SK-MEL-5 (cell line): ENCODE measurements around the gene ARL11. TPM values are rescaled to one million over a fixed set of nuclear protein-coding genes. Genes with fewer than 3 reads are reported as not detected.
"Not testable (repeated sequence)": the region's sequence is repeated elsewhere in the genome, so short reads cannot be mapped to it uniquely, and the experiment has no call there.

Source experiments
- DNase-seq: peaks from one replicate; pipeline ENCODE4 v3.0.0-alpha.2; 2016; ENCODE audit warnings: low read depth, low spot score
- in situ Hi-C: cut with HindIII; loops from 2 replicates; pipeline ENCODE4 v1.10.0; 2016; ENCODE audit warnings: low sequenced_read_pairs, high pct_unique_total_duplicates, low pct_unique_long_range_greater_than_20kb
- polyA plus RNA-seq, 2 experiments: library from polyadenylated mRNA; depleted of rRNA; stranded (reverse); fragments of >200 nt; gene quantifications; 2 replicates each; pipeline ENCODE4 v1.2.3, GENCODE V29; 2015
- total RNA-seq: library from RNA; depleted of rRNA; stranded (reverse); fragments of >200 nt; shearing (Covaris generic); gene quantifications from 2 replicates; pipeline ENCODE4 v1.2.3, GENCODE V29; 2014; rRNA removed

Gene ARL11
- not detected in 2 replicates for total RNA-seq
- polyA plus RNA-seq (2015; cell fraction: cytosol; rRNA removed) = 0.04 TPM in 1 of 2 replicates, not detected in the other
- polyA plus RNA-seq (2015; cell fraction: nucleus; rRNA removed) = not detected in 2 replicates

DNA sequence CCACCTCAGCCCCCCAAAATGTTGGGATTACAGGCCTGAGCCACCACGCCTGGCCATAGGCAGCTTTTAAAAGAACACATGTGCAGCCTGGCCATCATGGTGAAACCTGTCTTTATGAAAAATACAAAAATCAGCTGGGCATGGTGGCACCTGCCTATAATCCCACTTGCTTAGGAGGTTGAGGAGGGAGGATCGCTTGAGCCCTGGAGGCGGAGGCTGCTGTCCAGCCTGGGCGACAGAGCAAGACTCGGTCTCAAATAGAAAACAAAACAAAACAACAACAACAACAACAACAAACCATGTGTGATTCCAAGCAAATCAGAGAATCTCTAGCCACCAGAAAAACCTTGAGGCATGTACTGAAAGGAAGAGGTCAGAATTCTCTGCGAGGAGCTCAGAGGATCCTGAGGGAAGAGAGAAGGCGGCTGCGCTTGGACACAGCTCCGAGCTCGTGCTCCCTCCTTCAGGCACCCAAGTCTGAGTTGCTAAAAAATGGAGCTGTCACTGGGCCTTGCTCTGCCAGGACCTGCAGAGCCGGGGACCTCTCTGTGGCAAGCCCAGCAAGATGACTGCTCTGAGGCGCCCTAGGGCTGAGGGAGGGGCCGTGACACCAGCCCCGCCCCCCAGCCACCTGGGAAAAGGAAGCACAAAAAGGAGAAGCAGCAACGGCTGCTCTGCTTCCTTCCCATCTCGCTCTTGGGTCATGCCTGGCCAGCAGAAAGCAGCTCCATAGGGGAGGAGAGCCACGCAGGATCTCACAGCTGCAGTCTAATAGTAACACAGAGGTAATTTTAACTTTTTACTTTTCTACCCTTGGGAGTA, at the start of gene ARL11:
ARL11 (plus strand) TSS at position 677 of the 822 bp plus-strand sequence. CDS start 1,941 bp downstream, outside the sequence.
- in situ Hi-C loops = no loop called here
- no peak for DNase-seq

DNA sequence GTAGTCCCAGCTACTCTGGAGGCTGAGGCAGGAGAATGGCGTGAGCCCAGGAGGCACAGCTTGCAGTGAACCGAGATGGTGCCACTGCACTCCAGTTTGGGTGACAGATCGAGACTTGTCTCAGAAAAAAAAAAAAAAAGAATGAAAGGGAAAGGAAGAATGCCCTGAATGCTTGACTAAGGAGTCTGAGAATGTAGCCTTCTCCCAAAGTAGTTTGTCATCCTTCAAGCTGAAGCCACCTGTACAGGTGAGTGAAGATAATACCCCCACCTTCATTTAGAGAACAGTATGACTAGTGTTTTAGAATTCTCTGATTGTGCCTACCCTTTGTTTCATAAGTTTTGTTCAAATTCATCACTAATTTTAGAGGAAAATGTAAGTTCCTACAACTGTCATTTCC, 48.8 kb upstream of the ARL11 start:
- in situ Hi-C loops = no loop called here
- no peak for DNase-seq

DNA sequence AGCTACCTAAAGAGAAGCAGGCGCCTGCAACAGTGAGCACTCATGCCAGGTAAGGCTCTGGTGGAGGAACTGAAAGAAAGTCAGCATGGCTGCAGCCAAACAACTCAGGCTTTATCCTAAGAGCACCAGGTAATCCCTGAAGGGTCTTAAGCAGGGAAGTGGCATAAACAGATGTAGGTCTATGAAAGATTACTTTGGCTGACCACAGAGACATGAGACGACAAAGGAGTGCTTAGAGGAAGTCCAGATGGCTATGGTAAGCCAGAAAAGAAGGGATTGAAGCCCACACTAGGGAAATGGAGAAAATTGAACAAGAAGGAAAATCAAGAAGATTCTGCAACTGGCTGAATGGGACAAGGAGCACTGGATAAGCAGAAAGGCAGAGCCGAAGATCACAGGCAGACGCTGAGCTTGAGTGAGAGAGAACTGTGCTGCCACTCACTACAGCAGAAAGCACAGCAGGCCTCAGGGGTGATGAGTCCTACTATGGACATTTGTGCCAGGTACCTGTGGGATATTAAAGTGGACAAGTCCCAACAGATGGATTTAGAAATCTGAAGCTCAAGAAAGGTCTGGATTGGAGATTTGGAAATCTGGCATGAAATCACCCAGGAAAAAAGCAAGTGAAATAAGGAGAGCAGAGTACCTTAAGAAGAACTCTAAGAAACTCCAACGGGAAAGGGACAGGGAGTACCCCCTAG, 47.2 kb upstream of the ARL11 start:
- in situ Hi-C loops = no loop called here
- DNase-seq = peak; percentile 21

DNA sequence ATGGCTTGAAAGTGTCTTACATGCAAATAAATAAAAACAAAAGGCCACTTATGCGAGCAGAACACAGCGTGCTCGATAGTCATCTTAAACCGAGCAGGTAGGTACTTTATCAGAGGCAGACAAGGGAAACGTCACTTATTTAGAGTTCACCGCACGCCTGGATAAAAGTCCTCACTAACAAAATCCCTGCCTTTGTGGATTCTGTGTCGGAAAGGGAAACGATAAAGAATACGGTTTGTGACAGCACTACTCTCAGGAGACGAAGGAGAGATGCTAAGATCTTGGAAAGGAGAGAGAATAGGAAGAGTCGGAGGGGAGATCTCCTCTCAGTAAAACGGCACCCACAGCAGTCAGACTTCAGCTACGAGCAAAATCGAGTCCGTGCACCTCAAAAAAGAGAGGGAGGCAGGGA, 43.5 kb upstream of the ARL11 start:
- in situ Hi-C loops = no loop called here
- DNase-seq = peak; percentile 13

DNA sequence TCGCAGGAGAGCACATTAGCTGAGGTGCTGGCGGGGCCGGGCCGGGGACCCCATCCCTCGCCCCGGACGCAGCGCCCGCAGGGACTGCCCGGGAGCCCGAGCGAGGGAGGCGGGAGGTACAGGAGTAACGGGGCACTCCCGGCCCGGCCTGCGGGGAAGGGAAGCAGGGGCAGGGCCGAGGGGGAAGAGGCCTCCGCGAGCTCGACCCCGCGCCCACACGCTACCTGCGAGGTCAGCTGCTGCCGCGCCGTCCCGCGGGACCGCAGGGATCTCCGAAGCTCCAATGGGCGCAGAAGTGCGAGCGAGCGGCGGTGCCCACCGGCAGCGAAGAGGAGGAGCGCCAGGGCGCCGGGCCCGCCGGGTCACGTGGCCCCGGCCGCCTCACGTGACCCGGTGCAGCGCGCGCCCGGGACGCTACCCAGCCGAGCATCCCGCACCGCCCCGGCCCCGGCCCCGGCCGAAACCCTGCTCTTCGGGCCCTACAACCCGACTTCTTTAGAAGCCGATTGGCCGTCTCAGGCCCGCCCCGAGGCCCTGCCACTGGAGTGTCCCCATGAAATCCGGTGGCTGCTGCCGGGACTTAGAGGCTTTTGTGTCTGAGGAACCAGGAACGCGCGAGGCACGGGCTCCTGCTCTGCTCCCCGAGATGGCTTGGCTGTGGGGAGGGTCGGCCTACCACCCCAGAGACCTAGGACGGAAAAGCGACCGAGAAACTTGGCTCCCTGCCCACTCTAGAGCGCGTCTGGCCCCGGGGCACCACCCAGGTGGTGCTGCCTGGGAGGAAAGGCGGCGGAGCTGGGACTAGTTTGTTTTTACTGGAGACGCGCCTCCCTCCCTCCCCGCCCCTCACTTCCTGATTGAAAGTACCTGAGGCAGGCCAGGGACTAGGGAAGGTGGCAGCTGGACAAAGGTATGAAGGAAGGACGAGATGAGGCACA, 42.8 kb upstream of the ARL11 start, which contains the start of gene RCBTB1:
RCBTB1 (minus strand) TSS at position 339 of the 938 bp plus-strand sequence. CDS start 18,279 bp downstream, outside the sequence.
- peak; percentile 59 for DNase-seq
- in situ Hi-C loops = no loop called here

DNA sequence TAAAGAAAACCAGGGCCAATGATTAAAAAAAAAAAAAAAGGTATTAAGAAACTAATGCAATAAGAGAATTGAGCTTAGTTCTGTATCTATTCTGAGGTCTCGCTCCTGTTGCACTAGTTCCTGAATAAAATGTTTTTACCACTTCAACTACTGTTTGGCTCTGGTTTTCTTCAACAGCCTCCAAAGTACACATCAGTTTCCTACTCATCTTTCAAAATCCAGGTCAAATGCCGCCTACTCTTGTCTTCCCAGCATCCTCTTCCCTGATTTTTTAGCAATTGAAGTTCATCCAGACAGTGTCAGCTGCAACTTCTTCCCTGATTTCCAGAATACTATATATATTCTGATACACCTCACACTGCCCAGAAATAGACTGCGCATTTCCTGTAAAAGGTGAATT, 41.6 kb upstream of the ARL11 start:
- in situ Hi-C loops = no loop called here
- no peak for DNase-seq

DNA sequence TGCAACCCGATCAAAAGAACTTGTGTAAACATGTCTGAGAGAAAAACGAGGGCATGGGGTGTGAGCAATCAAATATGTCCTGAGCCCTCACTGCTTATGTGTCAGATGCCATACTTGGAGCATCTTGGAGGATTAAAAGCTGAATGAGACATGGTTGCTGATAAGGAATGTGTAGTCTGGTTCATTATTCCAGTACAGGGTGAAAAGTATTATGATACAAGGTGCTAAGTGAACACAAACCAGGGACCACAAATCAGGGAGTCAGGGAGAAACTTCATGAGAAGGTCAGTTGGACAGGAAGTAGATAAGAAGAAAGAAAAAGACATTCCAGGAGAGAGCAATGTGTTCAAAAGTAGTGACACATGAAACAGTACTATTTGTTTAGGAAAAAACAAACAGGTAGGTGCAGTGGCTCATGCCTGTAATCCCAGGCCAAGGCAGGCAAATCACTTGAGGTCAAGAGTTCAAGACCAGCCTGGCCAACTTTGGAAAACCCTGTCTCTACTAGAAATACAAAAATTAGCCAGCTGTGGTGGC, 40.9 kb upstream of the ARL11 start:
- in situ Hi-C loops = no loop called here
- no peak for DNase-seq

DNA sequence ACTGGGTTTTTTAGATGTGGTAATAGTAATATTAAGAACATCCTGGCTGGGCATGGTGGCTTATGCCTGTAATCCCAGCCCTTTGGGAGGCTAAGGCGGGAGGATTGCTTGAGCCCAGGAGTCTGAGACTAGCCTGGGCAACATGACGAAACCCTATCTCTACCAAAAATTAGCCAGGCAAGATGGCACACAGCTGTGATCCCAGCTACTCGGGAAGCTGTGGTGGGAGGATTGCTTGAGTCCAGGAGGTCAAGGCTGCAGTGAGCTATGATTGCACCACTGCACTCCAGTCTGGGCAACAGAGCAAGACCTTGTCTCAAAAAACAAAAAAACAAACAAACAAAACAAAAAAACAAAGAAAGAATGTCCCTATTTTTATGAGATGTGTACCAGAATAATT, 37.6 kb upstream of the ARL11 start:
- DNase-seq, in situ Hi-C loops: not testable (repeated sequence)

DNA sequence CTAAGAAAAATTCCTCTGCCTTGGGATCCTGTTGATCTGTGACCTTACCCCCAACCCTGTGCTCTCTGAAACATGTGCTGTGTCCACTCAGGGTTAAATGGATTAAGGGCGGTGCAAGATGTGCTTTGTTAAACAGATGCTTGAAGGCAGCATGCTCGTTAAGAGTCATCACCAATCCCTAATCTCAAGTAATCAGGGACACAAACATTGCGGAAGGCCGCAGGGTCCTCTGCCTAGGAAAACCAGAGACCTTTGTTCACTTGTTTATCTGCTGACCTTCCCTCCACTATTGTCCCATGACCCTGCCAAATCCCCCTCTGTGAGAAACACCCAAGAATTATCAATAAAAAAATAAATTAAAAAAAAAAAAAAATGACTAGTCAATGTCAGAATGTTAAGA, 34.4 kb upstream of the ARL11 start:
- in situ Hi-C loops = not testable (repeated sequence)

DNA sequence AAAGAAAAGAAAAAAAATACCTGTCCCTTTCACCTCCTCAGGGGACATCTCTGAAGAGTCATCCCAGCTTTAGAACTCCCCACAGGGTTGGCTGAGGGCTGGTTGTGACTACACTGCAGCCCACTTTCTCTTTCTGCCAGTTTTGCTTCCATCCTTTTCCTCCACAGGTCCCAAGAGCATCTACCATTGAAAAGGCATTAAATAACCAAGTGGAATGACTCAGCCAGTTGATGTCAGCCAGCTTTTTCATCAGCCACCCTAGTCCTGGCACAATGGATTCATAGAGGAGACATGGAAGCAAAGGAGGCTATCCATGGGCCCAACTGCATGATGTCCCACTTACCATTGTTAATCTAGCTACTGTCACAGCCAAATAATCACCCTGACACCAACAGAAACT, 33.7 kb upstream of the ARL11 start:
- in situ Hi-C loops = no loop called here
- DNase-seq = peak; percentile 14

More for the DNA sequence above, 34.4 kb upstream of the ARL11 start:
- not testable (repeated sequence) for DNase-seq

DNA sequence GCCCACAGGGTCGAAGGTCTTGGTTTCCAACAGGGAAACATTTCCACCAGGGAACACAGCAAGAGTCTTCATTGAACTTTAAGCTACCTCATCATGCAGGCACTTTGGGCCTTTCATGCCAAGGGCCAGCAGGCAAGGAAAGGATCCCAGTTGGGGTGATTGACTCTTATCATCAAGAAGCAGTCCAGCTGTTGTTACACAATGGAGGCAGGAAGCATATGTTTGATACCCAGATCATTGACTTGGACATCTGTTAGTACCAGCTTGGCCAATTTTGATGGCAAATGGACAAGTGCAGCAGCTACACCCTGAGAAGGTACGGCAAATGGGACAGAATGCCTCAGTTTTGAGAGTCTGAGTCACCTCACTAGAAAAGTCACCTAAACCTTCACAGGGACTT, 32.1 kb upstream of the ARL11 start:
- in situ Hi-C loops = no loop called here
- no peak for DNase-seq

DNA sequence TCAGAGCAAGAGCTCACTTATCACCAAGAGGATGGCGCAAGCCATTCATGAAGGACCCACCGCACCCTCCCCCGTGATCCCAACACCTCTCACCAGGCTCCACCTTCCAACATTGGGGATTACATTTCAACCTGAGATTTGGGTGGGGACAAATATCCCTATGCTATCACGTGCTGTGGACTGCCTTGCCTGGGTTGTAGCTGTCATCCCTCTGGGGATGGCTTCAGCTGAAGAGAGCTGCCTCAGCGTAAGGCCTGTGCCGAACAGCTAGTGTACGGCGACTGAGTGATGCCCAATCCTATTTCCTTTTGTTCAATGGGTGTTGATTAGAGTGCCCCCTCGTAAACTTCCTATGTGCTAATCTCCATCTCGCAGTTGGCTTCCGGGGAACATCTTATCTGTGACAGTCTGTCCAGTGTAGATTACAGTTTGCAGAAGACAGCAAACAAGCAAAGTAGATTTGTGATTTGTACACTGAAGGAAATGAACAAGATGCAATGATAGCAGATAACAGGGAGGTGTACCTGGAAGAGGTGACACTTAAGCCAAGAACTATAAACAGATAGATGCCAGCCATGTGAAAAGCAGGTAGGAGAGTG, 31.2 kb upstream of the ARL11 start:
- DNase-seq = no peak
- in situ Hi-C loops = no loop called here

DNA sequence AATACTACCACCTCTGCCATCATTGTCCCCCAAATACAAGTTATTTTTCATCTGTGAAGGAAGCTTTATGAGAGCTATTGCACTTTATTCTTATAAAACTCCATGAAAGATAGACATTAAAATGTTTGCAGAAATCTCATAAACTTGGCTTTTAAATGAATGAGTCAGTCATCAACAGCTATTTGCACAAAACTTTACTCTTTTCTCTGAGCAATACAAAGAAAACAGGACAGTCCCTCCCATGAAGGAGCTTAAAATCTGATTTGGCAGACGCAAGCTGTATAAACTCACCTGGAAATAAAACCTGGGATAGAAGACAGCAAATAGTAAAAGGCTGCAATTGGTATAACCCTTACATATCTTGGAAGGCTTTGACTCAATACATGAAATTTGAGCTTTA, 26.3 kb upstream of the ARL11 start:
- DNase-seq = no peak
- in situ Hi-C loops = no loop called here

DNA sequence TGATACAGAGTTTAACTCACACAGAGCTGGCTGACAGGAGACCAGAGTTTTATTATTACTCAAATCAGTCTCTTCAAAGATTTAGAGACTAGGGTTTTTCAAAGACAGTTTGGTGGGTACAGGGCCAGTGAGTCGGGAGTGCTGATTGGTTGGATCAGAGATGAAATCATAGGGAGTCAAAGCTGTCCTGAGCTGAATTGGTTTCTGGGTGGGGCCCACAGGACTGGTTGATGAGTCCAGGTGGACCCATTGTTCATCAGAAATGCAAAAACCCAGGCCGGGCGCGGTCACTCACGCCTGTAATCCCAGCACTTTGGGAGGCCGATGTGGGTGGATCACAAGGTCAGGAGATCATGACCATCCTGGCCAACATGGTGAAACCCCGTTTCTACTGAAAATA, 25.7 kb upstream of the ARL11 start:
- DNase-seq, in situ Hi-C loops: not testable (repeated sequence)

DNA sequence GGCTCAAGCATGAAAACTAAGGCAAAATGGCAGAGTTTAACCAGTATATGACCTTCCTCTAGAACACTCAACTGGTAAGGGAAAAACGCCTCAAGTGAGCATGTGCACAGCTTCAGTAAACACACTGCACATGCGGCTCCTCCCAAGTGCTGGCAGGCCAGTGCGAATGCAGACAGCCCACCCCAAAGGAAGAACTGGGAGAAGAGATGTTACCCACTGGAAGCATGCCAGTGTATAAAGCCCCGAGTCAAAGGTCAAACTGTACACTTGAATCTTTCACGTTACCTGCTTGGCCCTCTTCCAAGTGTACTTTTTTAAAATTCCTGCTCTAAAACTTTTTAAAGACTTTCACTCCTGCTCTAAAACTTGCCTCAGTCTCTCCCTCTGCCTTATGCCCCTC, 23.7 kb upstream of the ARL11 start:
- peak; percentile 54 for DNase-seq
- in situ Hi-C loops = no loop called here

DNA sequence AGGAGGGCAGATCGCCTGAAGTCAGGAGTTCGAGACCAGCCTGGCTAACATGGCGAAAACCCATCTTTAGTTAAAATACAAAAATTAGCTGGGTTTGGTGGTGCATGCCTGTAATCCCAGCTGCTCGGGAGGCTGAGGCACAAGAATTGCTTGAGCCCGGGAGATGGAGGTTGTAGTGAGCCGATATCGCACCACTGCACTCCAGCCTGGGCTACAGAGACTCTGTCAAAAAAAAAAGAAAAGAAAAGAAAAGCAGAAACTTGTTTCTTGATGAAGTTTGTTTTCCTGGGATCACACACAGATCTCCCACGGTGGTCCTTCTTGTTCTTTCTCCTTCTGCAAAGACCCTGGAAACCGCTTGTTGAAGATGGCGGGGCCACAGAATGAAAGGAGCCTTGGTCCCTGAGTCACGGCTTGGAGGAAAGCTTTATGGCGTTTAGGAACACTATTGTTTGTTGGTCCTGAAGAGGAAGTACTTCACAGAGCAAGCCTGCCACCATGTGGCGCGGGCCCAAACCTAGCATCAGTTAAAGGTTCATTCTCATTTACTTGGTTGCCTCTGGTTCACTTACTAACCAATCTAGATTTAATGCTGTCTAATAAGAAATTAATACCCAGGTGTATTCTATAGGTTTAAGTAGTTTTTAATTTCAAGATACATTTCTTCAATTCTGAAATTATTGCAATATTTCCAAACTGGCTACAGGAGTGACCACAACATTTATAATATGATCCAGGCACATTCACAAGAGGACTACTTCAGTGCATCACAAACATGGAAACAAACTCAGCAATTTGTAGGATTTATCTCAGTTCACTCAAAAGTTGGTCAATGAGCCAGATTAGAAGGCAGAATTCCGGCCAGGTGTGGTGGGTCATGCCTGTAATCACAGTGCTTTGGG, 21.3 kb upstream of the ARL11 start:
- peak; percentile 93 for DNase-seq
- in situ Hi-C loops = no loop called here
